HepG2 (cell line): ENCODE measurements around the gene TRMT1. TPM values are rescaled to one million over a fixed set of nuclear protein-coding genes. Genes with fewer than 3 reads are reported as not detected.

Experiments
- BCL6 ChIP-seq: IDR thresholded peaks from 2 replicates; pipeline ENCODE4 v1.6.1; 2016; ENCODE audit warnings: missing genetic modification reagents, missing compliant biosample characterization
- CHD4 ChIP-seq: fragments of 200-600 bp; sonication (generic); IDR thresholded peaks from 2 replicates; pipeline ENCODE4 v1.7.0; 2017; ENCODE audit warnings: mild to moderate bottlenecking, low read length, borderline replicate concordance
- DRAP1 ChIP-seq: IDR thresholded peaks from 2 replicates; pipeline ENCODE4 v1.6.1; 2016; ENCODE audit warnings: missing genetic modification reagents, missing compliant biosample characterization
- FOXM1 ChIP-seq: sonication (generic); formaldehyde crosslinking; IDR thresholded peaks from 2 replicates; pipeline ENCODE4 v1.5.0; 2020; ENCODE audit warnings: missing genetic modification reagents
- HNF4A ChIP-seq: sonication (generic); formaldehyde crosslinking; IDR thresholded peaks from 2 replicates; pipeline ENCODE4 v1.4.0; 2020; ENCODE audit warnings: missing genetic modification reagents
- HOXA3 ChIP-seq: sonication (generic); formaldehyde crosslinking; IDR thresholded peaks from 2 replicates; pipeline ENCODE4 v1.5.0; 2020; ENCODE audit warnings: missing genetic modification reagents
- HOXA9 ChIP-seq: sonication (generic); formaldehyde crosslinking; IDR thresholded peaks from 2 replicates; pipeline ENCODE4 v1.8.1; 2022; ENCODE audit warnings: missing genetic modification reagents, mild to moderate bottlenecking, moderate library complexity, borderline replicate concordance
- KLF13 ChIP-seq: sonication (generic); formaldehyde crosslinking; IDR thresholded peaks from 2 replicates; pipeline ENCODE4 v1.4.0; 2020; ENCODE audit warnings: mild to moderate bottlenecking, missing genetic modification reagents
- NFE2L2 ChIP-seq: fragments of 150-350 bp; IDR thresholded peaks from 2 replicates; pipeline ENCODE4 v1.6.1; 2014; ENCODE audit warnings: low read length
- POLR2G ChIP-seq: fragments of 200-400 bp; formaldehyde crosslinking; IDR thresholded peaks from 2 replicates; pipeline ENCODE4 v1.6.1; 2018; ENCODE audit warnings: mild to moderate bottlenecking, low read depth, low read length, moderate library complexity
- SP1 ChIP-seq, 2 experiments: fragments of 450-650 bp in 1 of 2; sonication (generic) in 1 of 2; formaldehyde crosslinking in 1 of 2; IDR thresholded peaks; 2 replicates each; pipeline versions ENCODE4 v1.4.0 to v1.6.1; 2016 to 2020; ENCODE audit warnings: missing genetic modification reagents in 1 of 2
- TBL1XR1 ChIP-seq: fragments of 150-350 bp; IDR thresholded peaks from 2 replicates; pipeline ENCODE4 v1.6.1; 2014; ENCODE audit warnings: borderline replicate concordance, low read length; ENCODE audit not compliant: partially characterized antibody
- TBP ChIP-seq: sonication (generic); formaldehyde crosslinking; IDR thresholded peaks from 2 replicates; pipeline ENCODE4 v1.5.0; 2020; ENCODE audit warnings: missing genetic modification reagents
- THAP11 ChIP-seq: IDR thresholded peaks from 2 replicates; pipeline ENCODE4 v1.6.1; 2016; ENCODE audit warnings: missing biosample characterization, missing genetic modification reagents
- ZNF205 ChIP-seq: IDR thresholded peaks from 2 replicates; pipeline ENCODE4 v1.6.1; 2018; ENCODE audit warnings: missing biosample characterization, missing genetic modification reagents
- ZNF234 ChIP-seq: sonication (generic); formaldehyde crosslinking; conservative IDR thresholded peaks from 2 replicates; pipeline ENCODE4 v1.5.1; 2020; ENCODE audit warnings: mild to moderate bottlenecking, missing genetic modification reagents
- ZNF672 ChIP-seq: sonication (generic); formaldehyde crosslinking; IDR thresholded peaks from 2 replicates; pipeline ENCODE4 v1.8.1; 2022; ENCODE audit warnings: missing genetic modification reagents
- ZNF75D ChIP-seq: sonication (generic); formaldehyde crosslinking; IDR thresholded peaks from 2 replicates; pipeline ENCODE4 v1.8.1; 2023; ENCODE audit warnings: missing genetic modification reagents, mild to moderate bottlenecking, borderline replicate concordance
- ZSCAN20 ChIP-seq: sonication (generic); formaldehyde crosslinking; IDR thresholded peaks from 2 replicates; pipeline ENCODE4 v1.4.0; 2020; ENCODE audit warnings: missing genetic modification reagents, mild to moderate bottlenecking, borderline replicate concordance
- polyA plus RNA-seq, 8 experiments: library from polyadenylated mRNA; depleted of rRNA in 3 of 8; stranded (reverse) in 7 of 8; unstranded in 1 of 8; fragments of >200 nt; fragmentation: Illumina TruSeq in 4 of 8; extraction: Trizol in 4 of 8; gene quantifications; 2 replicates each; pipeline versions ENCODE4 v1.2.1 to v1.2.3, GENCODE V29; 2011 to 2016; ENCODE audit warnings: low read depth in 4 of 8, missing spikeins in 1 of 8, mixed read lengths in 1 of 8; ENCODE audit not compliant: insufficient read depth in 1 of 8
- total RNA-seq, 5 experiments: library from RNA; depleted of rRNA; stranded (reverse); fragments of >200 nt; fragmentation: Illumina TruSeq; extraction: Trizol; gene quantifications; 2 replicates each; pipeline ENCODE4 v1.2.3, GENCODE V29; 2016; ENCODE audit warnings: low read depth in 1 of 5
- TF ChIP-seq, protein P1 (sequence below): sonication (generic); formaldehyde crosslinking; IDR thresholded peaks from 2 replicates; pipeline ENCODE4 v1.9.0; 2022; ENCODE audit warnings: low read depth, missing genetic modification reagents
- TF ChIP-seq, protein P2 (sequence below): IDR thresholded peaks from 2 replicates; pipeline ENCODE4 v1.6.1; 2016; ENCODE audit warnings: missing compliant biosample characterization, missing genetic modification reagents, borderline replicate concordance
- TF ChIP-seq, protein P3 (sequence below): IDR thresholded peaks from 2 replicates; pipeline ENCODE4 v1.6.1; 2018; ENCODE audit warnings: missing genetic modification reagents
- TF ChIP-seq, protein P4 (sequence below): sonication (generic); formaldehyde crosslinking; IDR thresholded peaks from 2 replicates; pipeline ENCODE4 v1.4.0; 2020; ENCODE audit warnings: missing genetic modification reagents, mild to moderate bottlenecking, borderline replicate concordance

Gene TRMT1
- total and polyA plus RNA-seq, 2 of the 13 experiments (the other 11 are each of a cell fraction or from before 2014, with no cell fraction given), result 35.5 to 44.1 TPM

DNA sequence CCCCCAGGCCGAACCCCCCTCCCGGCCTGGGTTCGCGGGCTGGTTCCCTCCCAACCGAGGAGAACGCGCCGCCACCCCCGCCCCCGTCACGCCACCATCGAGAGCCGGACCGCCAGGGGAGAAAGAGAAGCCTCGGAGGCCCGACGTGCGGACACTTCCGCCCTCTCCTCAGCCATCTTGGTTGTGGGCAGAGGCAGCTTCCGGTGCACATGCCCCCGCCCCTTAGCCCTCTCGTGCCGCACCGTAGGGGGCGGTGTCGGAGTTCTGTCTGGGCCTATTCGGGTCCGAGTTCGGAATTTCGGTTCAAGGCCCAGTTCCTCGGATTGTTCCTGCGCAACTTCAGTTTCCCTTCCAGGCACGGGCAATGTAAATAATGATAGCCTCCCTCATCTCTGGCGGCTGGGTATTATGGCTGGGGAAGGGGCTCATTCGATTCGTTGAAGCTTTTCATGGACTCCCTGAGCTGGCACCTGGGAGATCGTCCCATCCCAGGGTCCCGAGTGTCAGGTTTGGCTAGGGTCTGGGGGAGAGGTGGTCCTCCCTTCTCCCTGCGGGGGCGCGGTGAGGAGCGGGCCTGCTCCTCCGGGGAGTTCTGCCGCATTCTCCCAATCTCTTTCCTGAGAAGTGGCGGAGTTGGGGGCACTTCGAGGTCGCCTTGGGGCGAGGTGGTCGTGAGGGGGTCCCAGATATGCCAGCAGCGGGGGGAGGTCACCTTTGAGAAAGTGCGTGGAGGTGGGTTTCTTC lies 33.8 kb upstream of the TRMT1 start, which contains the start of the genes IER2 and STX10 (continued):
- TF ChIP-seq, protein P1, sequence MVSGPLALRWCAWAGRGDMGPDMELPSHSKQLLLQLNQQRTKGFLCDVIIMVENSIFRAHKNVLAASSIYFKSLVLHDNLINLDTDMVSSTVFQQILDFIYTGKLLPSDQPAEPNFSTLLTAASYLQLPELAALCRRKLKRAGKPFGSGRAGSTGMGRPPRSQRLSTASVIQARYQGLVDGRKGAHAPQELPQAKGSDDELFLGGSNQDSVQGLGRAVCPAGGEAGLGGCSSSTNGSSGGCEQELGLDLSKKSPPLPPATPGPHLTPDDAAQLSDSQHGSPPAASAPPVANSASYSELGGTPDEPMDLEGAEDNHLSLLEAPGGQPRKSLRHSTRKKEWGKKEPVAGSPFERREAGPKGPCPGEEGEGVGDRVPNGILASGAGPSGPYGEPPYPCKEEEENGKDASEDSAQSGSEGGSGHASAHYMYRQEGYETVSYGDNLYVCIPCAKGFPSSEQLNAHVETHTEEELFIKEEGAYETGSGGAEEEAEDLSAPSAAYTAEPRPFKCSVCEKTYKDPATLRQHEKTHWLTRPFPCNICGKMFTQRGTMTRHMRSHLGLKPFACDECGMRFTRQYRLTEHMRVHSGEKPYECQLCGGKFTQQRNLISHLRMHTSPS (CRISPR knock-in tag), result peak; percentile 60
- TF ChIP-seq ZSCAN20 (CRISPR knock-in tag) (no peak), HOXA3 (CRISPR knock-in tag) (peak; percentile 95), BCL6 (peak; percentile 69), ZNF672 (CRISPR knock-in tag) (no peak), TBP (CRISPR knock-in tag) (no peak), ZNF234 (CRISPR knock-in tag) (no peak), DRAP1 (CRISPR knock-in tag) (peak; percentile 43; the same call in 1 of the 2 replicates), KLF13 (no peak), TBL1XR1 (peak; percentile 45), ZNF75D (CRISPR knock-in tag) (no peak; the same call in 1 of the 2 replicates), POLR2G (peak; percentile 71), HOXA9 (CRISPR knock-in tag) (0 out of 2 replicates have a peak, but pooled peaks have one; percentile 51), THAP11 (peak; percentile 94), NFE2L2 (no peak), ZNF205 (CRISPR knock-in tag) (peak; percentile 83; the same call in 1 of the 2 replicates), FOXM1 (CRISPR knock-in tag) (no peak), CHD4 (no peak), HNF4A (peak; percentile 70), SP1 (IDR thresholded peaks at IDR 0.05) (no peak), SP1 (CRISPR knock-in tag; IDR thresholded peaks at IDR 0.05) (peak; percentile 96)
- TF ChIP-seq, protein P2, sequence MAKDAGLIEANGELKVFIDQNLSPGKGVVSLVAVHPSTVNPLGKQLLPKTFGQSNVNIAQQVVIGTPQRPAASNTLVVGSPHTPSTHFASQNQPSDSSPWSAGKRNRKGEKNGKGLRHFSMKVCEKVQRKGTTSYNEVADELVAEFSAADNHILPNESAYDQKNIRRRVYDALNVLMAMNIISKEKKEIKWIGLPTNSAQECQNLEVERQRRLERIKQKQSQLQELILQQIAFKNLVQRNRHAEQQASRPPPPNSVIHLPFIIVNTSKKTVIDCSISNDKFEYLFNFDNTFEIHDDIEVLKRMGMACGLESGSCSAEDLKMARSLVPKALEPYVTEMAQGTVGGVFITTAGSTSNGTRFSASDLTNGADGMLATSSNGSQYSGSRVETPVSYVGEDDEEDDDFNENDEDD (CRISPR knock-in tag), result peak; percentile 56; the same call in 1 of the 2 replicates
- TF ChIP-seq, protein P3, sequence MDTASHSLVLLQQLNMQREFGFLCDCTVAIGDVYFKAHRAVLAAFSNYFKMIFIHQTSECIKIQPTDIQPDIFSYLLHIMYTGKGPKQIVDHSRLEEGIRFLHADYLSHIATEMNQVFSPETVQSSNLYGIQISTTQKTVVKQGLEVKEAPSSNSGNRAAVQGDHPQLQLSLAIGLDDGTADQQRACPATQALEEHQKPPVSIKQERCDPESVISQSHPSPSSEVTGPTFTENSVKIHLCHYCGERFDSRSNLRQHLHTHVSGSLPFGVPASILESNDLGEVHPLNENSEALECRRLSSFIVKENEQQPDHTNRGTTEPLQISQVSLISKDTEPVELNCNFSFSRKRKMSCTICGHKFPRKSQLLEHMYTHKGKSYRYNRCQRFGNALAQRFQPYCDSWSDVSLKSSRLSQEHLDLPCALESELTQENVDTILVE (CRISPR knock-in tag), result peak; percentile 94
- TF ChIP-seq, protein P4, sequence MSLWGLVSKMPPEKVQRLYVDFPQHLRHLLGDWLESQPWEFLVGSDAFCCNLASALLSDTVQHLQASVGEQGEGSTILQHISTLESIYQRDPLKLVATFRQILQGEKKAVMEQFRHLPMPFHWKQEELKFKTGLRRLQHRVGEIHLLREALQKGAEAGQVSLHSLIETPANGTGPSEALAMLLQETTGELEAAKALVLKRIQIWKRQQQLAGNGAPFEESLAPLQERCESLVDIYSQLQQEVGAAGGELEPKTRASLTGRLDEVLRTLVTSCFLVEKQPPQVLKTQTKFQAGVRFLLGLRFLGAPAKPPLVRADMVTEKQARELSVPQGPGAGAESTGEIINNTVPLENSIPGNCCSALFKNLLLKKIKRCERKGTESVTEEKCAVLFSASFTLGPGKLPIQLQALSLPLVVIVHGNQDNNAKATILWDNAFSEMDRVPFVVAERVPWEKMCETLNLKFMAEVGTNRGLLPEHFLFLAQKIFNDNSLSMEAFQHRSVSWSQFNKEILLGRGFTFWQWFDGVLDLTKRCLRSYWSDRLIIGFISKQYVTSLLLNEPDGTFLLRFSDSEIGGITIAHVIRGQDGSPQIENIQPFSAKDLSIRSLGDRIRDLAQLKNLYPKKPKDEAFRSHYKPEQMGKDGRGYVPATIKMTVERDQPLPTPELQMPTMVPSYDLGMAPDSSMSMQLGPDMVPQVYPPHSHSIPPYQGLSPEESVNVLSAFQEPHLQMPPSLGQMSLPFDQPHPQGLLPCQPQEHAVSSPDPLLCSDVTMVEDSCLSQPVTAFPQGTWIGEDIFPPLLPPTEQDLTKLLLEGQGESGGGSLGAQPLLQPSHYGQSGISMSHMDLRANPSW (CRISPR knock-in tag), result peak; percentile 77; the same call in 1 of the 2 replicates
